ENCODE data around the gene SUMO3. TPM values are rescaled to one million over a fixed set of nuclear protein-coding genes. Genes with fewer than 3 reads are reported as not detected.

The SUMO3 gene
- total RNA-seq, 2 donors from 2014 or later: 66.5 to 66.9 TPM

DNA sequence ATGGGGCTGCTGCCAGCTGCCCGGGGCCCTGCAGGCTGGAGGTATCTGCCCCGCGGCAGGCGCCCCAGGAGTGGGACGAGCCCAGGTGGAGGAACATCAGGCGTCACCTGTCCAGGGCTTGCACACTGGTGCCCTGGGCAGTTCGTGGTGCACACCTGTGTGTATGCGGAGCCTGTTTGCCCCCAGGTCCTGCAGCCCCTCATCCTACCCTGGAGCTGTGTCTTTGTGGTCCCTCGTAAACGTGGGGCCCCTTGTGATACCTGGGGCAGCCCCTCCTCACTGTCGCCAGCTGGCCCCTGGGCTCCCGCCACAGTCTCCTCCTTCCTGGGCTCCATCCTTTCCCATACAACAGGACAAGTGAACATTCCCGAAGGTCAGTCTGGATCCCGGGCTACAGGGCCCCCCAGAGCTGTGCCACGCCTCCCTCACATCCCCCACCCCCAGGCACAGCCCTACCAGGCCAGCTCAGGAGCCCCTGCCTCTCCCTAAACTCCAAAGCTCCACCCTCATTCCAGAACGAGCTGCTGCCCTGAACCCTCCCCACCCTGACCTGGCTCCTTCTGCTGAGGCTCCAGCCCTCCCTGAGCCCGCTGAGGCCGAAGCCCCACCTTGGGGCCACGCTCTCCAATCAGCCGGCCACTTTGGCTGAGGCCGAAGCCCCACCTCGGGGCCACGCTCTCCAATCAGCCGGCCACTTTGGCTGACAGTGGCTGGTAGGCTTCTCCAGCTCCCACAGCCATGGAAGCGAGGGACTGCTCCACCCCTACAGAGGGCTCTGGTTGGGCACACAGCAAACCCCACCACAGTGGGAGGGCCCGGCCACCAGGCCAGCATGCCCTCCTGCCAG, 58.9 kb downstream of the SUMO3 start:
- Histone ChIP-seq H3K36me3 (no peaks in the 10 kb centered on the region), H3K27ac (no peak overlapping the region), H3K4me1 (ENCODE audit: control insufficient read depth in 1 of 2, low read depth in 2 of 2) (no peaks in the 10 kb centered on the region), H3K27me3 (replicated peaks; ENCODE audit: insufficient read depth) (no peaks in the 10 kb centered on the region), H3K4me3 (no peak overlapping the region), H3K9me3 (no peaks in the 10 kb centered on the region)
- DNase-seq (ENCODE audit: low spot score): no peak
- TF ChIP-seq, protein P1, sequence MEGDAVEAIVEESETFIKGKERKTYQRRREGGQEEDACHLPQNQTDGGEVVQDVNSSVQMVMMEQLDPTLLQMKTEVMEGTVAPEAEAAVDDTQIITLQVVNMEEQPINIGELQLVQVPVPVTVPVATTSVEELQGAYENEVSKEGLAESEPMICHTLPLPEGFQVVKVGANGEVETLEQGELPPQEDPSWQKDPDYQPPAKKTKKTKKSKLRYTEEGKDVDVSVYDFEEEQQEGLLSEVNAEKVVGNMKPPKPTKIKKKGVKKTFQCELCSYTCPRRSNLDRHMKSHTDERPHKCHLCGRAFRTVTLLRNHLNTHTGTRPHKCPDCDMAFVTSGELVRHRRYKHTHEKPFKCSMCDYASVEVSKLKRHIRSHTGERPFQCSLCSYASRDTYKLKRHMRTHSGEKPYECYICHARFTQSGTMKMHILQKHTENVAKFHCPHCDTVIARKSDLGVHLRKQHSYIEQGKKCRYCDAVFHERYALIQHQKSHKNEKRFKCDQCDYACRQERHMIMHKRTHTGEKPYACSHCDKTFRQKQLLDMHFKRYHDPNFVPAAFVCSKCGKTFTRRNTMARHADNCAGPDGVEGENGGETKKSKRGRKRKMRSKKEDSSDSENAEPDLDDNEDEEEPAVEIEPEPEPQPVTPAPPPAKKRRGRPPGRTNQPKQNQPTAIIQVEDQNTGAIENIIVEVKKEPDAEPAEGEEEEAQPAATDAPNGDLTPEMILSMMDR (IDR thresholded peaks at IDR 0.05): no peak
- no peak for ATAC-seq (ENCODE audit: insufficient number of reproducible peaks, low FRiP score, low read depth)

DNA sequence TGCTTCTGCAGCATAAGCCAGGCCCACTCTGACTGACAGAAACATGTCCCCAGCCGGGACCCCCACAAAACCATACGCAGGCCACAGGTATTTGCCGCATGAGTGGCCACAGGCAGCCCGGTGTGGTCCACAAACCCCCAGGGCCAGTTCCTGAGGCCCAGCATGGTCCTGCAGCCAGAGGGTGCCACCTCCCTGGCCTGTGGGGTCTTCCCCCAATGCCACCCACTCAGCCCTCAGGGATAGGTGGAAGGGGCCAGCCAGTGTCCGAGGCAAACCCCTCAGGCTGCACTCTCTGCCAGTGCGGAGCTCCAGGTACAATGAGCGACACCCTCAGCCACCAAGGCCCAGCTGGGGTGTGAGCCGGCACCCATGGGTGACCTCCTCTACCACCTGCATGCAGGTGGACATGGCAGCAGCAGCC, 59.7 kb downstream of the SUMO3 start:
- Histone ChIP-seq H3K4me3 (no peak overlapping the region), H3K27me3 (replicated peaks; ENCODE audit: insufficient read depth) (no peaks in the 10 kb centered on the region), H3K4me1 (ENCODE audit: control insufficient read depth in 1 of 2, low read depth in 2 of 2) (no peaks in the 10 kb centered on the region), H3K9me3 (no peaks in the 10 kb centered on the region), H3K27ac (no peak overlapping the region), H3K36me3 (no peaks in the 10 kb centered on the region)
- DNase-seq (ENCODE audit: low spot score): no peak
- no peak for ATAC-seq (ENCODE audit: insufficient number of reproducible peaks, low FRiP score, low read depth)
- TF ChIP-seq, protein P1 (IDR thresholded peaks at IDR 0.05): no peak

DNA sequence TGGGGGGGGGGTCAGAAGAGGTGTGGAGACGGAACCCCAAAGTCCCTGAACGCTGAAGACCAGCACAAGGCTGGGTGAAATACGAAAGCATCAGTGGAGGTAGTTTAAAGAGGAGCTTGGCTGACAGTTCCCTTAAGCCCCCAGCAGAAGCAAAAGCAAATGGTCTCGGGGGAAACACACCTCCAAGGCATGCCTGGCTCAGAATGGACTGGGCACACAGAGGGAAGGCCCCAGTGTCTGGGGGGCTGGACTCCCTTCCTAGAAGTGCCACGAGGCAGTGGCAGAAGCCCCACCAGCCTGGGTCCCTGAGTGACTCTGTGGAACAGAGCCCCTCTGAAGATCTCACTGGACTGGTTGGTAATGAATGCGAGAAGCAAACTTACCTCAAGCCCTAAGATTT, 60.1 kb downstream of the SUMO3 start:
- TF ChIP-seq, protein P1 (IDR thresholded peaks at IDR 0.05): no peak
- Histone ChIP-seq H3K9me3 (no peaks in the 10 kb centered on the region), H3K36me3 (no peaks in the 10 kb centered on the region), H3K27ac (no peak overlapping the region), H3K27me3 (replicated peaks; ENCODE audit: insufficient read depth) (no peaks in the 10 kb centered on the region), H3K4me3 (no peak overlapping the region), H3K4me1 (ENCODE audit: control insufficient read depth in 1 of 2, low read depth in 2 of 2) (no peaks in the 10 kb centered on the region)
- ATAC-seq (ENCODE audit: insufficient number of reproducible peaks, low FRiP score, low read depth) (no peak), DNase-seq (ENCODE audit: low spot score) (no peak)

DNA sequence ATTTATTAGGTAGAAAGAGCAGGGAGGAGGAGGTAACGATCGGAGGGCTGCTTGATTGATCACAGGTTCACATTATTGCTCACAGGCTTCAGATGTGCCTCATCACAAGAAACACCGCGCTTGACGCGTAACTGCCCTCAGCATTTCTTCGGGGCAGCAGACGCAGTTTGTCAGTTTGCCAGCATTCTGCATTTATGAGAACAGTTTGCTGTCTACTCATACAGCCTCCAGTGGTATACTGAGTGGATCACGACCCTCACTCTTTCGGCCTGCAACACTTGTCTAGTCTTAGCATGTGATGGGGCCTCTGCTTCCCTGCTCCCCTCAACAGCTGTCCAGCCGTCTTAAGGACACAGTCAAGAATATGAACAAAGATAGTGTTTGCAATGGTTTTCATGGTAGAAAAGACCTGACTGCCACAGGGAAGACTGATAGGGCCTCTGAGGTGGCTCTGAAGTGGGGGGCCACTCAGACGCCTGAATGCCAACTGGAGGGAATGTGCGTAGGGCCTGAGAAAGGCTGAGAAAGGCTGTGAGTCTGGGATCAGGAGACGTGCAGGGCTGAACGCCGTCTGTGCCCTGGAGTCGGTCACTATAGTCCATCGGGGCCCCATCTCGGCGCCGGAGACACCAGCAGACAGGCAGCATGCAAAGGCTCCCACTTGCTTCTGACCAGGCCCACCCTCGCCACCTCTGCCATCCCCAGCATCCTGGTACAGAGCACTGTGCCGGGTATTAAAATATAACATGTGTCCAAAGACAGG, 61.3 kb downstream of the SUMO3 start:
- no peak for ATAC-seq (ENCODE audit: insufficient number of reproducible peaks, low FRiP score, low read depth)
- TF ChIP-seq, protein P1 (IDR thresholded peaks at IDR 0.05): no peak
- Histone ChIP-seq H3K4me3 (no peak overlapping the region), H3K27ac (no peak overlapping the region), H3K36me3 (no peaks in the 10 kb centered on the region), H3K9me3 (no peaks in the 10 kb centered on the region), H3K27me3 (replicated peaks; ENCODE audit: insufficient read depth) (no peaks in the 10 kb centered on the region), H3K4me1 (ENCODE audit: control insufficient read depth in 1 of 2, low read depth in 2 of 2) (no peaks in the 10 kb centered on the region)
- DNase-seq (ENCODE audit: low spot score): no peak

Other genes starting within 250 kb of the SUMO3 start
- not detected for gene KRTAP10-4, start 244.3 kb downstream of the SUMO3 start, total RNA-seq
- gene KRTAP10-5, start 237.5 kb downstream of the SUMO3 start, total RNA-seq: not detected
- gene KRTAP10-6, start 225.6 kb downstream of the SUMO3 start, total RNA-seq: not detected
- not detected for gene KRTAP10-7, start 217.5 kb downstream of the SUMO3 start, total RNA-seq
- not detected for gene KRTAP10-8, start 206.0 kb downstream of the SUMO3 start, total RNA-seq
- not detected for gene KRTAP10-9, start 191.0 kb downstream of the SUMO3 start, total RNA-seq
- gene KRTAP10-10, start 180.7 kb downstream of the SUMO3 start, total RNA-seq: not detected
- gene KRTAP10-11, start 171.6 kb downstream of the SUMO3 start, total RNA-seq: not detected
- not detected for gene KRTAP12-4, start 163.4 kb downstream of the SUMO3 start, total RNA-seq
- gene KRTAP12-3, start 160.1 kb downstream of the SUMO3 start, total RNA-seq: not detected
- gene KRTAP12-2, start 151.1 kb downstream of the SUMO3 start, total RNA-seq: not detected
- not detected for gene KRTAP12-1, start 135.9 kb downstream of the SUMO3 start, total RNA-seq
- gene KRTAP10-12, start 120.9 kb downstream of the SUMO3 start, total RNA-seq: not detected
- gene TSPEAR, start 106.5 kb downstream of the SUMO3 start, total RNA-seq: not detected
- 100 to 1,000 TPM in 1 of 2 donors, 10 to 100 TPM in 1; 67.7 to 138 TPM for gene UBE2G2, start 16.2 kb downstream of the SUMO3 start, total RNA-seq
- gene PTTG1IP, start 55.6 kb upstream of the SUMO3 start, total RNA-seq: 100 to 1,000 TPM; 301 to 351 TPM
- 100 to 1,000 TPM; 161 to 166 TPM for gene ITGB2, start 102.8 kb upstream of the SUMO3 start, total RNA-seq
- gene SLX9, start 122.0 kb upstream of the SUMO3 start, total RNA-seq: 10 to 100 TPM in 1 of 2 donors, 1 to 10 TPM in 1; 5.9 to 10.6 TPM